Measurements from ENCODE around the gene IFNG. TPM values are rescaled to one million over a fixed set of nuclear protein-coding genes. Genes with fewer than 3 reads are reported as not detected.

Gene IFNG
- total and polyA plus RNA-seq, 2 donors (not counting 1 experiment from before 2014, with no cell fraction given) = not detected

DNA sequence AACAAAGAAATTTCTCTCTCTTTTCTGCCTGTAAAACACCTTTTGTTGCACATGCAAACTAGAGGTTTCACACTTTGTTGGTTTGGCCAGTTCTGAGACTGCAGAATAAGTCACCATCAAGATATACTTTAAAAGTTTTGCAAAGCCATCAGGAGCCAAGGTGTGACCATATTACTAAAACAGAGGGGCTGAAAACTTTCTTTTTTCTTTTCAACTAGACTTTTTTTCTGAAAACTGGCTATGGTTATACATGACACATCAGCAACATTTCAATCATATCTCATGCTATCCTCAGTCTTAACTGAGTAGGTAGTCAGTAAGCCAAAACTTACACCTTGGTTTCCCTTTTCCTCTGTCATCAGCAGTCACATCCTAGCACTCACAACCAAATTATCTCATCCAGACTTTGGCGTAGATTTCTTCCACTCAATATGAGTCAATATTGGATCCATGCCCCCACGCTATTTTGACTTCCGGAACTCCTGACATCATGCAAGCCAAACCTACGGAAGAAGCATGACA, 4.1 kb upstream of the IFNG start:
- DNase-seq (ENCODE audit: low read depth in 2 of 2) = no peak
- Histone ChIP-seq H2AFZ (ENCODE audit: low read length) (no peak overlapping the region), H3K4me1 (ENCODE audit: control insufficient read depth, extremely low read depth, insufficient read depth, low read length) (no peaks in the 10 kb centered on the region), H3K4me3 (replicated peaks in 1 of 4; ENCODE audit: control extremely low read depth in 1 of 4, insufficient read depth in 1 of 4, low read depth in 3 of 4, low read length in 4 of 4) (no peak overlapping the region), H3K9me3 (ENCODE audit: control insufficient read depth, insufficient read depth, low read depth, low read length) (no peaks in the 10 kb centered on the region), H3K36me3 (ENCODE audit: control insufficient read depth, insufficient read depth, low read length) (no peaks in the 10 kb centered on the region), H3K79me2 (ENCODE audit: control insufficient read depth, insufficient read depth, low read length) (no peaks in the 10 kb centered on the region), H4K20me1 (ENCODE audit: control insufficient read depth, extremely low read depth, insufficient read depth, low read length) (no peaks in the 10 kb centered on the region), H3K4me2 (ENCODE audit: extremely low read depth, insufficient read depth, low read length) (no peak overlapping the region), H3K27ac (ENCODE audit: insufficient read depth, low read length) (no peak overlapping the region), H3K27me3 (ENCODE audit: control insufficient read depth, insufficient read depth, low read length) (no peaks in the 10 kb centered on the region), H3K9ac (ENCODE audit: insufficient read depth, low read length) (no peak overlapping the region)
- TF ChIP-seq, protein P1, sequence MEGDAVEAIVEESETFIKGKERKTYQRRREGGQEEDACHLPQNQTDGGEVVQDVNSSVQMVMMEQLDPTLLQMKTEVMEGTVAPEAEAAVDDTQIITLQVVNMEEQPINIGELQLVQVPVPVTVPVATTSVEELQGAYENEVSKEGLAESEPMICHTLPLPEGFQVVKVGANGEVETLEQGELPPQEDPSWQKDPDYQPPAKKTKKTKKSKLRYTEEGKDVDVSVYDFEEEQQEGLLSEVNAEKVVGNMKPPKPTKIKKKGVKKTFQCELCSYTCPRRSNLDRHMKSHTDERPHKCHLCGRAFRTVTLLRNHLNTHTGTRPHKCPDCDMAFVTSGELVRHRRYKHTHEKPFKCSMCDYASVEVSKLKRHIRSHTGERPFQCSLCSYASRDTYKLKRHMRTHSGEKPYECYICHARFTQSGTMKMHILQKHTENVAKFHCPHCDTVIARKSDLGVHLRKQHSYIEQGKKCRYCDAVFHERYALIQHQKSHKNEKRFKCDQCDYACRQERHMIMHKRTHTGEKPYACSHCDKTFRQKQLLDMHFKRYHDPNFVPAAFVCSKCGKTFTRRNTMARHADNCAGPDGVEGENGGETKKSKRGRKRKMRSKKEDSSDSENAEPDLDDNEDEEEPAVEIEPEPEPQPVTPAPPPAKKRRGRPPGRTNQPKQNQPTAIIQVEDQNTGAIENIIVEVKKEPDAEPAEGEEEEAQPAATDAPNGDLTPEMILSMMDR (conservative IDR thresholded peaks at IDR 0.05 in 1 of 2, IDR thresholded peaks at IDR 0.05 in 1 of 2; ENCODE audit: low read depth in 1 of 2, low read length in 2 of 2) = no peak
- no peak for TF ChIP-seq EZH2 (IDR thresholded peaks at IDR 0.05; ENCODE audit: low read length, missing control alignments)

GRCh38 chr12:68162374-68162773, 2.8 kb upstream of the IFNG start:
- Histone ChIP-seq H3K36me3 (ENCODE audit: control insufficient read depth, insufficient read depth, low read length) (no peaks in the 10 kb centered on the region), H3K4me2 (ENCODE audit: extremely low read depth, insufficient read depth, low read length) (no peak overlapping the region), H4K20me1 (ENCODE audit: control insufficient read depth, extremely low read depth, insufficient read depth, low read length) (no peaks in the 10 kb centered on the region), H2AFZ (ENCODE audit: low read length) (no peak overlapping the region), H3K27ac (ENCODE audit: insufficient read depth, low read length) (no peak overlapping the region), H3K9ac (ENCODE audit: insufficient read depth, low read length) (no peak overlapping the region), H3K4me1 (ENCODE audit: control insufficient read depth, extremely low read depth, insufficient read depth, low read length) (no peaks in the 10 kb centered on the region), H3K9me3 (ENCODE audit: control insufficient read depth, insufficient read depth, low read depth, low read length) (no peaks in the 10 kb centered on the region), H3K79me2 (ENCODE audit: control insufficient read depth, insufficient read depth, low read length) (no peaks in the 10 kb centered on the region), H3K27me3 (ENCODE audit: control insufficient read depth, insufficient read depth, low read length) (no peaks in the 10 kb centered on the region), H3K4me3 (replicated peaks in 1 of 4; ENCODE audit: control extremely low read depth in 1 of 4, insufficient read depth in 1 of 4, low read depth in 3 of 4, low read length in 4 of 4) (no peak overlapping the region)
- TF ChIP-seq EZH2 (IDR thresholded peaks at IDR 0.05; ENCODE audit: low read length, missing control alignments) = no peak
- TF ChIP-seq, protein P1 (conservative IDR thresholded peaks at IDR 0.05 in 1 of 2, IDR thresholded peaks at IDR 0.05 in 1 of 2; ENCODE audit: low read depth in 1 of 2, low read length in 2 of 2) = no peak
- DNase-seq (ENCODE audit: low read depth in 2 of 2) = peak in 1 of 2 donors; percentile 6

DNA sequence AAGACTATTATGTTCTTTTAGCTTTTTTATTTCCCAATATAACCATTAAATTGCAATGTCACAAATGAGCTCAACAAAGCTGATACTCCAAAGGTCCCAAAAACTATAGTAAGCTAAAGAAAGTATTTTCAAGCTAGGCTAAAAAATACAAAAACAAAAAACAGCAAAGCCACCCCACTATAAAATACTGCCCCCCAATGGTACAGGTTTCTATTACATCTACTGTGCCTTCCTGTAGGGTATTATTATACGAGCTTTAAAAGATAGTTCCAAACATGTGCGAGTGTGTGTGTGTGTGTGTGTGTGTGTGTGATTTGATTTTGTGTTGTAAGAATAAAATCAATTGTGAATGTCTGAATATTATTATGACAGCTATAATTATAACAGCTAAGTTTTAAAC, 1.1 kb downstream of the IFNG start:
- Histone ChIP-seq H3K4me2 (ENCODE audit: extremely low read depth, insufficient read depth, low read length) (no peak overlapping the region), H3K4me1 (ENCODE audit: control insufficient read depth, extremely low read depth, insufficient read depth, low read length) (no peaks in the 10 kb centered on the region), H3K36me3 (ENCODE audit: control insufficient read depth, insufficient read depth, low read length) (no peaks in the 10 kb centered on the region), H3K27ac (ENCODE audit: insufficient read depth, low read length) (no peak overlapping the region), H4K20me1 (ENCODE audit: control insufficient read depth, extremely low read depth, insufficient read depth, low read length) (no peaks in the 10 kb centered on the region), H3K4me3 (replicated peaks in 1 of 4; ENCODE audit: control extremely low read depth in 1 of 4, insufficient read depth in 1 of 4, low read depth in 3 of 4, low read length in 4 of 4) (no peak overlapping the region), H3K79me2 (ENCODE audit: control insufficient read depth, insufficient read depth, low read length) (no peaks in the 10 kb centered on the region), H2AFZ (ENCODE audit: low read length) (no peak overlapping the region), H3K9ac (ENCODE audit: insufficient read depth, low read length) (no peak overlapping the region), H3K27me3 (ENCODE audit: control insufficient read depth, insufficient read depth, low read length) (no peaks in the 10 kb centered on the region), H3K9me3 (ENCODE audit: control insufficient read depth, insufficient read depth, low read depth, low read length) (no peaks in the 10 kb centered on the region)
- DNase-seq (ENCODE audit: low read depth in 2 of 2) = no peak
- TF ChIP-seq, protein P1 (conservative IDR thresholded peaks at IDR 0.05 in 1 of 2, IDR thresholded peaks at IDR 0.05 in 1 of 2; ENCODE audit: low read depth in 1 of 2, low read length in 2 of 2) = peak; percentile 15 to 36
- TF ChIP-seq EZH2 (IDR thresholded peaks at IDR 0.05; ENCODE audit: low read length, missing control alignments) = no peak
